GM23248 (cell line): Measurements from ENCODE around the gene PDGFRA. TPM values are rescaled to one million over a fixed set of nuclear protein-coding genes. Genes with fewer than 3 reads are reported as not detected.
"Not testable (repeated sequence)": the region's sequence is repeated elsewhere in the genome, so short reads cannot be mapped to it uniquely, and the experiment has no call there.

Experiments used
- DNase-seq: peaks from one replicate; pipeline ENCODE4 v3.0.0-alpha.2; 2015
- H2AFZ ChIP-seq: fragments of 200-600 bp; sonication (generic); 2 replicates; pipeline ENCODE4 v1.6.1; 2016; ENCODE audit warnings: antibody characterized with exemption
- H3F3A ChIP-seq: fragments of 200-600 bp; sonication (generic); 2 replicates; pipeline ENCODE4 v1.6.1; 2016; ENCODE audit warnings: mild to moderate bottlenecking, antibody characterized with exemption, mixed run types; ENCODE audit not compliant: insufficient read depth
- H3K27ac ChIP-seq: fragments of 200-600 bp; sonication (generic); 2 replicates; pipeline ENCODE4 v1.5.1; 2016; ENCODE audit warnings: mild to moderate bottlenecking
- H3K27me3 ChIP-seq: fragments of 200-600 bp; sonication (generic); replicated peaks from 2 replicates; pipeline ENCODE4 v1.6.1; 2016; ENCODE audit warnings: mild to moderate bottlenecking; ENCODE audit not compliant: insufficient read depth
- H3K36me3 ChIP-seq: fragments of 200-600 bp; sonication (generic); 2 replicates; pipeline ENCODE4 v1.6.1; 2016; ENCODE audit warnings: low read depth, mild to moderate bottlenecking
- H3K4me1 ChIP-seq: fragments of 200-600 bp; sonication (generic); 2 replicates; pipeline ENCODE4 v1.6.1; 2016; ENCODE audit warnings: mild to moderate bottlenecking; ENCODE audit not compliant: insufficient read depth
- H3K4me2 ChIP-seq: fragments of 200-600 bp; sonication (generic); one replicate; pipeline ENCODE4 v1.6.1; 2016; ENCODE audit warnings: mild to moderate bottlenecking; ENCODE audit not compliant: unreplicated experiment
- H3K4me3 ChIP-seq: fragments of 200-600 bp; sonication (generic); 2 replicates; pipeline ENCODE4 v1.5.1; 2016; ENCODE audit warnings: mild to moderate bottlenecking
- H3K79me2 ChIP-seq: fragments of 200-600 bp; sonication (generic); 2 replicates; pipeline ENCODE4 v1.6.1; 2016; ENCODE audit warnings: mild to moderate bottlenecking; ENCODE audit not compliant: insufficient read depth
- H3K9ac ChIP-seq: fragments of 200-600 bp; sonication (generic); 2 replicates; pipeline ENCODE4 v1.6.1; 2016; ENCODE audit warnings: mild to moderate bottlenecking
- H3K9me2 ChIP-seq: fragments of 200-600 bp; sonication (generic); 2 replicates; pipeline ENCODE4 v1.6.1; 2016; ENCODE audit warnings: mixed run types, mild to moderate bottlenecking, moderate library complexity; ENCODE audit not compliant: insufficient read depth
- H3K9me3 ChIP-seq: fragments of 200-600 bp; sonication (generic); one replicate; pipeline ENCODE4 v1.6.1; 2017; ENCODE audit warnings: low read depth
- H4K20me1 ChIP-seq: fragments of 200-600 bp; sonication (generic); 2 replicates; pipeline ENCODE4 v1.6.0; 2016; ENCODE audit not compliant: insufficient read depth
- EZH2 ChIP-seq: fragments of 200-600 bp; sonication (generic); IDR thresholded peaks from 2 replicates; pipeline ENCODE4 v1.6.1; 2018; ENCODE audit warnings: antibody characterized with exemption, mild to moderate bottlenecking; ENCODE audit not compliant: insufficient read depth, poor library complexity, severe bottlenecking
- EZH2phosphoT487 ChIP-seq: fragments of 200-600 bp; sonication (generic); IDR thresholded peaks from 2 replicates; pipeline ENCODE4 v1.6.1; 2018; ENCODE audit warnings: antibody characterized with exemption, moderate library complexity, mild to moderate bottlenecking, low read depth; ENCODE audit not compliant: insufficient read depth
- WGBS, 2 experiments: methylation state at CpG; one replicate each; pipeline ENCODE4 v1.1.6; 2015 to 2017; ENCODE audit warnings: low lambda C conversion rate in 2 of 2, low coverage in 1 of 2; ENCODE audit errors: missing lambda C conversion rate in 2 of 2; 5-methylcytosine and 5-hydroxymethylcytosine counted together
- in situ Hi-C: fragments of 300-500 bp; cut with MboI; formaldehyde crosslinking; loops from 2 replicates; pipeline ENCODE4 v1.15.0; 2020
- polyA plus RNA-seq: library from polyadenylated mRNA; unstranded; fragments of >200 nt; fragmentation: Nextera tagmentation; extraction: Ambion mirVana; gene quantifications from 2 replicates; pipeline ENCODE4 v1.2.1, GENCODE V29; 2016
- total RNA-seq: library from RNA; depleted of rRNA; stranded (reverse); fragments of >200 nt; shearing (Covaris generic); gene quantifications from 2 replicates; pipeline ENCODE4 v1.2.3, GENCODE V29; 2014

PDGFRA gene
- total and polyA plus RNA-seq, 2 experiments from 2014 or later = 109 to 225 TPM

GRCh38 chr4:54330896-54331295 is 101.8 kb downstream of the PDGFRA start:
- H3F3A ChIP-seq = no peaks in the 10 kb centered on the region
- H3K79me2 ChIP-seq = no peaks in the 10 kb centered on the region
- H3K4me3 ChIP-seq = no peak overlapping the region
- in situ Hi-C loops = no loop called here
- no peaks in the 10 kb centered on the region for H3K9me2 ChIP-seq
- H3K4me2 ChIP-seq = no peak overlapping the region
- H2AFZ ChIP-seq = no peak overlapping the region
- TF ChIP-seq EZH2phosphoT487 (no peak), EZH2 (no peak)
- WGBS, 2 experiments = 45 to 53% methylated on average over 3 of the region's 3 CpGs
- no peaks in the 10 kb centered on the region for H4K20me1 ChIP-seq
- H3K4me1 ChIP-seq = no peaks in the 10 kb centered on the region
- DNase-seq = no peak
- H3K9ac ChIP-seq = no peak overlapping the region
- peaks cover 4% of the 10 kb centered on the region; the same call in 1 of the 2 replicates for H3K27me3 ChIP-seq
- no peaks in the 10 kb centered on the region for H3K9me3 ChIP-seq
- no peaks in the 10 kb centered on the region for H3K36me3 ChIP-seq
- H3K27ac ChIP-seq = no peak overlapping the region

- DNase-seq = no peak
- no peak overlapping the region for H3K9ac ChIP-seq
- H3K27ac ChIP-seq = no peak overlapping the region
- no peak overlapping the region for H3K4me2 ChIP-seq
- H3K36me3 ChIP-seq = no peaks in the 10 kb centered on the region
- H3K27me3 ChIP-seq = peaks cover 4% of the 10 kb centered on the region; the same call in 1 of the 2 replicates
- no peaks in the 10 kb centered on the region for H3F3A ChIP-seq
- no peaks in the 10 kb centered on the region for H3K9me3 ChIP-seq
- WGBS, 2 experiments = 42 to 50% methylated on average over 4 of the region's 4 CpGs
- no peaks in the 10 kb centered on the region for H4K20me1 ChIP-seq
- H3K4me1 ChIP-seq = no peaks in the 10 kb centered on the region
- in situ Hi-C loops = no loop called here
- H3K4me3 ChIP-seq = no peak overlapping the region
- no peaks in the 10 kb centered on the region for H3K9me2 ChIP-seq
- no peak overlapping the region for H2AFZ ChIP-seq
- no peaks in the 10 kb centered on the region for H3K79me2 ChIP-seq
- TF ChIP-seq EZH2phosphoT487 (no peak), EZH2 (no peak)
Measured at GRCh38 chr4:54332542-54332941, 103.4 kb downstream of the PDGFRA start.

DNA sequence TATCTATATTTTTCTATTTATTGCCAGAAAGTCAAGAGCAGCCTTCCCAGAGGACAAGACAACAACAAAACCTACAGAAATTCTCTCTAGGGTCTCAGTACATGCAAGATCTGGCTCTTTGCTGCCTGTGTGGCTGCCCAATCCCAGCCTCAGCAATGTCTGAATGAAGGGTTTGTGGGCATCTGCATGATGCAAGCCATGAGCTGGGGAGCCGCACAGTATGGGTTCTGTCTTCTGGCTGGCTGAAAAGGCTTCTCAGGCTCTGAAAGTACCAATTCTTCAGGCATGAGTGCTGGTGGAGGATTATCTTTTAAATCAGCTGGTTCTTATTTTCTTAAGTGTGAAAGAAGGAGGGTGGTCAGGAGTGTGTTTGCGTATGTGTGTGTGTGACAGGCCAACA is 104.6 kb downstream of the PDGFRA start:
- WGBS, 2 experiments = 89 to 96% methylated on average over 2 of the region's 2 CpGs
- Histone ChIP-seq H3K4me2 (no peak overlapping the region), H3K9me3 (no peaks in the 10 kb centered on the region), H3K36me3 (no peaks in the 10 kb centered on the region), H3K9me2 (no peaks in the 10 kb centered on the region), H3K27me3 (peaks cover 4% of the 10 kb centered on the region; the same call in 1 of the 2 replicates), H3K4me1 (no peaks in the 10 kb centered on the region), H4K20me1 (no peaks in the 10 kb centered on the region), H3F3A (no peaks in the 10 kb centered on the region), H3K4me3 (no peak overlapping the region), H3K27ac (no peak overlapping the region), H2AFZ (no peak overlapping the region), H3K9ac (no peak overlapping the region), H3K79me2 (no peaks in the 10 kb centered on the region)
- no peak for DNase-seq
- TF ChIP-seq EZH2 = no peak
- no peak for TF ChIP-seq EZH2phosphoT487
- in situ Hi-C loops = no loop called here

GRCh38 chr4:54334769-54335168 is 105.7 kb downstream of the PDGFRA start:
- H3K4me3 ChIP-seq, H4K20me1 ChIP-seq, H3K9ac ChIP-seq, H3K27me3 ChIP-seq, H3K36me3 ChIP-seq, H3K9me2 ChIP-seq, H3K79me2 ChIP-seq, H3K4me2 ChIP-seq, H3K9me3 ChIP-seq, H3K27ac ChIP-seq, H3K4me1 ChIP-seq, H3F3A ChIP-seq, in situ Hi-C loops, DNase-seq, H2AFZ ChIP-seq: not testable (repeated sequence)

DNA sequence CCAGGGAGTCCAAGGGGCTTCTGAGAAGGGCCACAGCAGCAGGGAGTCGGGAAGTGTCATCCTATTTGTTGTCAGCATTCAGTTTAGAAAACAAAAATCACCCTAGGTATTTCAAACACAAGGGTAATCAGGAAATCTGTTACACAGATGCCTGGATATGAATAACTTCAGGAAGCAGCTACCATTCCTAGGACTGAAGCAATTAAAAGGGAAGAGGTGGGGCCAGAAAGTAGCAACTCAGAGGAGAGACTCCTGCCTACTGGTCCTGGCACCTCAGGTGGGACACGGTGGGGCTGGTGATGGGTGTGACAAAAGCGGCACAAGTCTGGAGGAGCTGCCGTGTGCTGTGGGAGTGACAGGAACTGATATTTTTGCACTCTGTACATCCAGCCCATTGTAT is 107.9 kb downstream of the PDGFRA start:
- Histone ChIP-seq H2AFZ (no peak overlapping the region), H3K4me3 (no peak overlapping the region), H3K27ac (no peak overlapping the region), H3K9me2 (no peaks in the 10 kb centered on the region), H3K27me3 (peaks cover 10% of the 10 kb centered on the region; the same call in 1 of the 2 replicates), H3K4me2 (no peak overlapping the region), H3K4me1 (no peaks in the 10 kb centered on the region), H3K36me3 (no peaks in the 10 kb centered on the region), H3K9me3 (no peaks in the 10 kb centered on the region), H3K9ac (no peak overlapping the region), H3K79me2 (no peaks in the 10 kb centered on the region), H4K20me1 (no peaks in the 10 kb centered on the region), H3F3A (no peaks in the 10 kb centered on the region)
- WGBS, 2 experiments = 42 to 46% methylated on average over 4 of the region's 4 CpGs
- in situ Hi-C loops = no loop called here
- DNase-seq = no peak
- TF ChIP-seq EZH2phosphoT487 (no peak), EZH2 (no peak)

GRCh38 chr4:54342067-54342466 is 113.0 kb downstream of the PDGFRA start:
- H2AFZ ChIP-seq, DNase-seq, H3K4me2 ChIP-seq, H3K9me2 ChIP-seq, H3K27ac ChIP-seq, H3K9me3 ChIP-seq, in situ Hi-C loops, H3K9ac ChIP-seq, H3F3A ChIP-seq, H4K20me1 ChIP-seq, H3K4me3 ChIP-seq, H3K36me3 ChIP-seq, H3K4me1 ChIP-seq, H3K79me2 ChIP-seq: not testable (repeated sequence)
- 61 to 68% methylated on average over 3 of the region's 3 CpGs for WGBS, 2 experiments
- H3K27me3 ChIP-seq = peaks cover 54% of the 10 kb centered on the region; the same call in 1 of the 2 replicates
